GM12891 (cell line): ENCODE data around the gene SECTM1.

Experiments used
- PAX5 ChIP-seq: IDR thresholded peaks from 2 replicates; pipeline ENCODE4 v1.6.1; 2011; ENCODE audit warnings: low read length, moderate library complexity, mild to moderate bottlenecking; ENCODE audit not compliant: insufficient read depth, severe bottlenecking
- POLR2A ChIP-seq: IDR thresholded peaks from 2 replicates; pipeline ENCODE4 v1.6.1; 2011; ENCODE audit warnings: low read depth, low read length, control low read depth
- POLR2AphosphoS5 ChIP-seq: IDR thresholded peaks from 2 replicates; pipeline ENCODE4 v1.6.1; 2011; ENCODE audit warnings: low read depth, low read length, control low read depth
- SPI1 ChIP-seq: IDR thresholded peaks from 2 replicates; pipeline ENCODE4 v1.6.1; 2011; ENCODE audit warnings: low read depth, low read length, control low read depth
- TAF1 ChIP-seq: IDR thresholded peaks from 2 replicates; pipeline ENCODE4 v1.6.1; 2011; ENCODE audit warnings: low read depth, low read length, control low read depth

- TF ChIP-seq POLR2AphosphoS5 (no peak), POLR2A (no peak), SPI1 (no peak), TAF1 (no peak), PAX5 (no peak)
Observed at GRCh38 chr17:82302991-82303943, 30.3 kb downstream of the SECTM1 start.
